ENCODE data around the gene PLOD1.

DNA sequence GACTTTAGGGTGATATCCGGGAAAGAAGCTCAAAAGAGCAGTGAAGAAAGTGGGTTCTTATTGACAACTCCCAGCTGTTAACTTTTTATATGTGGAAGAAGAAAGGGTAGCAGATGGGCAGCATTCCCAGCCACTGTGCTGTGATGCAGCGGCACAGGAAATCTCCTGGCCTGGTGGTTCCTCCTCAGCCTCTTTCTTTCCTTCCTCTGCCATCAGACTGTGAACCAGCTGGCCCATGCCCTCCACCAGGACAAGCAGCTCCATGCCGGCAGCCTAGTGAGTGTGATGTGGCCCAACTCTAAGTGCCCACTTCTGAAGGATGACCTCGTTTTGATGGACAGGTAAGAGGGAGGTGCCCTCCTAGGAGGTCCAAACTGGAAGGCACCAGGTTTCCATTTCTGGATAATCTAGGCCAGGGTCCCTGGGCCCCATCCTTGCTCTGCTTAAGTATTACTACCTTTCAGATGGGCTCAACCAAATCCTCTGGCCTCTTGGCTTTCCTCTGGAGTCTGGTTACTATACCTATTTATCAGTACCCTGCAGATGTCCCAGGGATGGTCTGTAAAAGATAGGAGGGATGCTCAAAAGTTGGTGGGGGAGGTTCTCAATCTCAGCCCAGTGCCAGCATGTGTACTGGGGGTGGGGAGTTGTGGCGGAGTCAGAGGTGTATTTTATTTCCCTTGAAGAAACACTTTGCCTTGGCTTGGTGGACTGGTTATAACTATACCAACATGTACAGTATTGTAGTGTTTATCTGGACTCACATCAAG is 62.7 kb downstream of the PLOD1 start:
- TF ChIP-seq, protein P1, sequence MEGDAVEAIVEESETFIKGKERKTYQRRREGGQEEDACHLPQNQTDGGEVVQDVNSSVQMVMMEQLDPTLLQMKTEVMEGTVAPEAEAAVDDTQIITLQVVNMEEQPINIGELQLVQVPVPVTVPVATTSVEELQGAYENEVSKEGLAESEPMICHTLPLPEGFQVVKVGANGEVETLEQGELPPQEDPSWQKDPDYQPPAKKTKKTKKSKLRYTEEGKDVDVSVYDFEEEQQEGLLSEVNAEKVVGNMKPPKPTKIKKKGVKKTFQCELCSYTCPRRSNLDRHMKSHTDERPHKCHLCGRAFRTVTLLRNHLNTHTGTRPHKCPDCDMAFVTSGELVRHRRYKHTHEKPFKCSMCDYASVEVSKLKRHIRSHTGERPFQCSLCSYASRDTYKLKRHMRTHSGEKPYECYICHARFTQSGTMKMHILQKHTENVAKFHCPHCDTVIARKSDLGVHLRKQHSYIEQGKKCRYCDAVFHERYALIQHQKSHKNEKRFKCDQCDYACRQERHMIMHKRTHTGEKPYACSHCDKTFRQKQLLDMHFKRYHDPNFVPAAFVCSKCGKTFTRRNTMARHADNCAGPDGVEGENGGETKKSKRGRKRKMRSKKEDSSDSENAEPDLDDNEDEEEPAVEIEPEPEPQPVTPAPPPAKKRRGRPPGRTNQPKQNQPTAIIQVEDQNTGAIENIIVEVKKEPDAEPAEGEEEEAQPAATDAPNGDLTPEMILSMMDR (IDR thresholded peaks at IDR 0.05; ENCODE audit: low read length) = no peak
- no peak for TF ChIP-seq EZH2 (IDR thresholded peaks at IDR 0.05; ENCODE audit: borderline replicate concordance, low read length)
